Progenitor cell of endocrine pancreas (in vitro differentiated cells): ENCODE measurements around the gene ATP6V1G2. TPM values are rescaled to one million over a fixed set of nuclear protein-coding genes. Genes with fewer than 3 reads are reported as not detected.

Experiments used
- DNase-seq: peaks from one replicate; pipeline ENCODE4 v3.0.0; 2021; ENCODE audit warnings: low spot score; ENCODE audit not compliant: unreplicated experiment
- H3K27ac Mint-ChIP-seq: 2 replicates; pipeline ENCODE4 v1.8.0; 2021; ENCODE audit warnings: mild to moderate bottlenecking, moderate library complexity, mixed read lengths
- H3K27me3 Mint-ChIP-seq: 2 replicates; pipeline ENCODE4 v1.8.0; 2021; ENCODE audit warnings: mixed read lengths
- H3K36me3 Mint-ChIP-seq: 2 replicates; pipeline ENCODE4 v1.8.0; 2022; ENCODE audit warnings: mixed read lengths; ENCODE audit not compliant: insufficient read depth
- H3K4me1 Mint-ChIP-seq: 2 replicates; pipeline ENCODE4 v1.8.0; 2021; ENCODE audit warnings: low read depth, mixed read lengths
- H3K4me3 Mint-ChIP-seq: 2 replicates; pipeline ENCODE4 v1.8.0; 2021; ENCODE audit warnings: low read depth, mild to moderate bottlenecking, moderate library complexity, mixed read lengths
- H3K9me3 Mint-ChIP-seq: 2 replicates; pipeline ENCODE4 v1.8.0; 2021; ENCODE audit warnings: low read depth, mixed read lengths
- CTCF ChIP-seq: fragments of 200-600 bp; sonication (generic); IDR thresholded peaks from one replicate; pipeline ENCODE4 v1.5.0; 2021; ENCODE audit warnings: antibody characterized with exemption, mild to moderate bottlenecking; ENCODE audit not compliant: unreplicated experiment
- total RNA-seq: library from RNA; stranded (reverse); gene quantifications from 2 replicates; pipeline ENCODE4 v1.2.1, GENCODE V29; 2021

The ATP6V1G2 gene
- total RNA-seq, 1 donor from 2014 or later, result 1.5 TPM

GRCh38 chr6:31535538-31536324 is 10.7 kb downstream of the ATP6V1G2 start:
- no peak for DNase-seq
- TF ChIP-seq CTCF, result no peak
- H3K27ac Mint-ChIP-seq, result no peak overlapping the region
- H3K36me3 Mint-ChIP-seq, result peaks cover 58% of the 10 kb centered on the region
- H3K9me3 Mint-ChIP-seq, result no peaks in the 10 kb centered on the region
- no peak overlapping the region for H3K4me3 Mint-ChIP-seq
- peaks cover 23% of the 10 kb centered on the region for H3K4me1 Mint-ChIP-seq
- no peaks in the 10 kb centered on the region for H3K27me3 Mint-ChIP-seq

GRCh38 chr6:31534521-31535040 is 11.8 kb downstream of the ATP6V1G2 start:
- no peak overlapping the region for H3K27ac Mint-ChIP-seq
- H3K4me1 Mint-ChIP-seq, result peaks cover 18% of the 10 kb centered on the region
- no peak for TF ChIP-seq CTCF
- peaks cover 56% of the 10 kb centered on the region for H3K36me3 Mint-ChIP-seq
- DNase-seq, result no peak
- no peaks in the 10 kb centered on the region for H3K27me3 Mint-ChIP-seq
- no peak overlapping the region for H3K4me3 Mint-ChIP-seq
- H3K9me3 Mint-ChIP-seq, result no peaks in the 10 kb centered on the region

- H3K4me3 Mint-ChIP-seq, result no peak overlapping the region
- no peaks in the 10 kb centered on the region for H3K9me3 Mint-ChIP-seq
- peaks cover 51% of the 10 kb centered on the region for H3K36me3 Mint-ChIP-seq
- peak overlapping the region; percentile 14 for H3K27ac Mint-ChIP-seq
- no peaks in the 10 kb centered on the region for H3K27me3 Mint-ChIP-seq
- DNase-seq, result no peak
- TF ChIP-seq CTCF, result no peak
- H3K4me1 Mint-ChIP-seq, result peaks cover 16% of the 10 kb centered on the region
Observed at GRCh38 chr6:31534011-31534410, 12.4 kb downstream of the ATP6V1G2 start.

- H3K9me3 Mint-ChIP-seq, result no peaks in the 10 kb centered on the region
- peaks cover 45% of the 10 kb centered on the region for H3K36me3 Mint-ChIP-seq
- no peak for DNase-seq
- H3K4me1 Mint-ChIP-seq, result peaks cover 10% of the 10 kb centered on the region
- no peaks in the 10 kb centered on the region for H3K27me3 Mint-ChIP-seq
- no peak for TF ChIP-seq CTCF
- H3K27ac Mint-ChIP-seq, result no peak overlapping the region
- no peak overlapping the region for H3K4me3 Mint-ChIP-seq
Observed at GRCh38 chr6:31533455-31533841, 13.0 kb downstream of the ATP6V1G2 start.

GRCh38 chr6:31532644-31533454 is 13.6 kb downstream of the ATP6V1G2 start:
- Mint-ChIP-seq H3K27me3 (no peaks in the 10 kb centered on the region), H3K4me3 (no peak overlapping the region), H3K9me3 (no peaks in the 10 kb centered on the region), H3K4me1 (peaks cover 8% of the 10 kb centered on the region), H3K36me3 (peaks cover 42% of the 10 kb centered on the region), H3K27ac (peak overlapping the region; percentile 73)
- DNase-seq, result no peak
- TF ChIP-seq CTCF, result no peak
